ENCODE measurements around the gene GPR176.

The GPR176 gene, protein sequence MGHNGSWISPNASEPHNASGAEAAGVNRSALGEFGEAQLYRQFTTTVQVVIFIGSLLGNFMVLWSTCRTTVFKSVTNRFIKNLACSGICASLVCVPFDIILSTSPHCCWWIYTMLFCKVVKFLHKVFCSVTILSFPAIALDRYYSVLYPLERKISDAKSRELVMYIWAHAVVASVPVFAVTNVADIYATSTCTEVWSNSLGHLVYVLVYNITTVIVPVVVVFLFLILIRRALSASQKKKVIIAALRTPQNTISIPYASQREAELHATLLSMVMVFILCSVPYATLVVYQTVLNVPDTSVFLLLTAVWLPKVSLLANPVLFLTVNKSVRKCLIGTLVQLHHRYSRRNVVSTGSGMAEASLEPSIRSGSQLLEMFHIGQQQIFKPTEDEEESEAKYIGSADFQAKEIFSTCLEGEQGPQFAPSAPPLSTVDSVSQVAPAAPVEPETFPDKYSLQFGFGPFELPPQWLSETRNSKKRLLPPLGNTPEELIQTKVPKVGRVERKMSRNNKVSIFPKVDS
- 0 to 0.47 reads per million in 2 donors for total RNA-seq

DNA sequence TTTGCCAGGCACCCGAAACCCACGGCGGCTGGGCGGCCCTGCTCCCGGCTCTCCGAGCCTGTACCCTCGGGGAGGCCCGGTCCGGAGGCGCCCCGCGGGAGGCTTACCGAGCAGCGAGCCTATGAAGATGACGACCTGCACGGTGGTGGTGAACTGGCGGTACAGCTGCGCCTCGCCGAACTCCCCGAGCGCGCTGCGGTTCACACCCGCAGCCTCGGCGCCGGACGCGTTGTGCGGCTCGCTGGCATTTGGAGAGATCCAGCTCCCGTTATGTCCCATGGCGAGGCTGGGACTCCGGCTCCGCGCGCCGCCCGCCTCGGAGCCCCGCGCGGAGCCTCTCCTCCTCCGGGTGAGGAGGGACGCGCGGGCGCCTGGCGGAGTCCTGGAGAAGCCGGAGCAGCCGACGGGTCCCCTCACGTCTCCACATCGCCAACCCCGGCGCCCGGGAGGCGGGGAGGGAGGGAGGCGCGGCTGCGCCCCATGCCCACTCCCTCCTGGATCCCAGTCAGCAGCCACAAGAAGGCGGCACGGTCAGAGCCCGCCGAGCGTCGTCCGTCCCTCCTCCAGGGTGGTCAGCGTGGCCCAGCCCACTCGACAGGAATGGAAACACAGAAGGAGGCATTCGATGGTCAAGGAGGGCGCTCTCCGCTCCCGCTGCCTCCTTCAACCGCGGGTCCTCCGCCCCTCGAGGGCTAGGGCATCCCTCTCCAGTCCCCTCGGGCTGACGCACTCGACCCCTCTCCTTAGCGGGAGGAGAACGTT, at the start of gene GPR176:
Gene GPR176, minus strand, starts transcription at position 519 of the 762 bp plus-strand sequence. Its CDS starts 240 bp downstream, at position 279.
- peak in 3 of 5 experiments; percentile 13 to 54 (median 19) for DNase-seq

DNA sequence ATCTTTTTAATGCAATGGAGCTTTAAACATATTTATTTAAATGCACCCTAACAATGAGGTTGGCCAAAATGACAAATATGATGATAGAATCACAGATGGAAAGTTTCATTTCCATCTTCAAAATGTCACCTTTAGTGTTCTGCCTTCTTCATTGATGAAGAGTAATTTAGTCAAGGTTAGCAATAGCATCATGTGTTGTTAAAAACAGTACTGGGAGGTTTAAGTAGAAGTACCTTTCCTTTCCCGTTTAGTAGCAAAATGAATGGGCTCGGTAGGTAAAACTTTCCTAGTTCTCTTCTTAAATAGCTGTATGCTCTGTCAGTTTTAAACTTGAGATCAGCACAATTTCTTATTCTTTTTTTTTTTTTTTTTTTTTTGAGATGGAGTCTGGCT, 48.9 kb upstream of the GPR176 start:
- peak in 1 of 5 experiments; percentile 61 for DNase-seq

DNA sequence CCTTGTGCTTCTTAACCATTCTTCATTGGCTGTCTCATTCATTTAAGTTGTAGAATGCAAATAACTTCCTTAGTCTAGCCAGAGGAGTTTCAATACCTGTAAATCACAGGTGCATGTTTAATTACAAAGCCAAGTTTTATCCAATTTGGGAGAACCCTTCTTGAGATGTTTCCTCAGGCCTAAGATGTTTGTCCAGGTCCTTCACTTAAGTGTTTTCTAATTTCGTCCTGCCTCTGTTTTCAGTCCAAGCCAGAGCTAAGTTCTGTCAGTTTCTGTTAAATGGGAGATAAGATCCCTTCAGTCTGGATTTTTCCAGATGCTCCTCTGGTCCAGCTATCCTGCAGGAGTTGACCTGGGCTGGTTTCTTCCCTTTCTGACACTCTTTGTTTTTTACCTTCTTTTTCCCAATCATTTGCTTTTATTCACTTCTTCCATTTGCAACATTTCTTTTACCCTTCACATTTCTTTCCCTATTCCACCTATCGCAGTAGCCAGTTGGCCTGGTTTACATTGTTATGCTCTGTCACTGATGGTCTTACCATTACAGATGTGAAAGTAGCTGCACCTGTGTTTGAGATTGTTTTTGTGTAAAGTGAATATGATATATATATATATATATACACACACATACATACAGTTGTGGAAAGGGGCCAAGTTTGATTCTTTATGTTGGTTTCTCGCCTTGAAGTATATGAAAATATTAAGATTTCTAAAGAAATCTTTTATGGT, 48.4 kb upstream of the GPR176 start:
- no peak for DNase-seq

DNA sequence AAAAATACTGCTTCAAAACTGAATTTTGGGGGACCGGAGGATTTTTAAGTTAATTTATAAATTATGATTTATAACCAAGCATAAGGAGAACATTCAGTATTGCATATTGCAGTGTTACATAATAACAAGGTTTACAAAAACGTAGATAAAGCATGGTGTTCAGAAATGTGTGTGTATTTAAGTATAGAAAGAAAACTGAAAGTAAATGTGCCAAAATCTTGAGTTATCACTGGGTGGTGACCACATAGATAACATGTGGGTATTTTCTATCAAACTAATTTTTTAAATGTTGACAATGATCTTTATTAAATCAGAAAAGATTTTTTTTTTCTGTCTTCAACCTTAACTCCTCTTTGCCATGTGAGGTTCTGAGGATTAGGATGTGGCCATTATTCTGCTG, 46.5 kb upstream of the GPR176 start:
- DNase-seq, result peak in 1 of 5 experiments; percentile 48

DNA sequence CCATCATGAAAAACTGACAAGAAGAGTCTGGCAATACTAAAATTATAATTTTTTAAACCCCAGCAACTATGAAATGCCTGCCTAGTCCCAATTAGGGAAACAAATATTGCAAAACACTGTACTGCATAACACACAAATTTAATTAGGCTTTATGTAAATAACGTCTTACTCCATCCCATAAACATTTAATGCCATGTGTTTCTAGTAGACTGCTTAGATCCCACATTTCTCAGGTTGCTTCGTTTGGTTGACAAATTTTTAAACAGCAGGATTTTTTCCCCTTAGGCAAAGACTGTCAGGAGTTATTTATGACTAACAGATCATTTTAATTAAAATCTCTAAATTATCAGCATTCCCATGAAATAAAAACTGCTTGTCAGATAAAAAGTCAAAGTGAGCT, 43.7 kb upstream of the GPR176 start:
- no peak for DNase-seq

DNA sequence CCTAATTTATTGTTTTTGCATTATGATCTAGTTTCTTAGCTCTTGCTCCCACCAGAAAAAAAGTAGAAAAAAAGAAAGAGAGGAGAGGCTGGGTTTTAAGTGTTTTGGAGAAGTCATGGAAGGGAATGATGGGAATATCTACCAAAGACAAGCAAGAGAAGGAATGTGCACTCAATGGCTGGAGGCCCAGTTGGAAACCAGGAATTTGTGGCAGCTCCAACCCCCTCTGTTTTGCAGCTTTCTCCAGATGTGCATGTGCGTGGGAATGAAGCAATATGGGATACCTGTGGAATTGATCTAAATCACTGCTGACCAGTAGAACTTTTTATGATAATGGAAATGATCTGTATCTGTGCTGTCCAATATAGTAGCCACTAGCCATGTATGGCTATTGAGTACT, 41.0 kb upstream of the GPR176 start:
- no peak for DNase-seq

DNA sequence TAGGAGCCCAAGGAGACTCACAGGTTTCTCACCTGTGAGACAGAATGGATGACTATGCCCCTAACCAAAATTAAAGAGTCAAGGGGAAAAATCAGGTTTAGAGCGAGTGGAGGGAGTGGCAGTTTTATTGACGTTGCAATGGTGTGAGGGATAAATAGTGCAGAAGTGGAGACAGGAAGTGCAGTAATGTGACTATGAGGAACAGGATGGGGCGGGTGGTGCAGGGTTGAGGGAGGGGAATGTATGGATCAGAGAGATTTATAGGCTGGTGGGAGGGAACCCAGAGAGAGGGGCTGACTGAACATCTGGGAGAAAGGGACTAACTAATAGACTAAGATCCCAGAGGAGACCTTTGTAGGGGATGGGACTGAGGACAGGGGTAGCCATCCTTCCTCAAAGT, 40.3 kb upstream of the GPR176 start:
- DNase-seq, result no peak

DNA sequence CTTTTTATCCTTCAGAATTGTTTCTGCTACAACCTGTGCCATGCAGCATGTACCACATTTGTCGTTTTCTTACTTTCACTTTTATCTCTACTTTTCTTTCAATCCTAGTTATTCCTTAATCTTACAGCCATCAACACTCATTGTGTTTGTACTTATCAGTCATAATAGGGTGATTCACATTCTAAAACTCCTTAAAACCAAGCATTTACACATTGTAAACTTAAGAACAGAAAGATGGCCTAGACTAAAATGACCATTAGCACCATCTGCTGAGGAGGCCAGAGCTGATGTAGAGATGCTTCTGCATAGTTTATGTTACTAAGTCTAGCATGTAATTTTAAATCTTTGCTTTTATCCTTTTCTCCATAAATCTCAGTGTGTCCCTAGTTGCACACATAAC, 39.3 kb upstream of the GPR176 start:
- no peak for DNase-seq

DNA sequence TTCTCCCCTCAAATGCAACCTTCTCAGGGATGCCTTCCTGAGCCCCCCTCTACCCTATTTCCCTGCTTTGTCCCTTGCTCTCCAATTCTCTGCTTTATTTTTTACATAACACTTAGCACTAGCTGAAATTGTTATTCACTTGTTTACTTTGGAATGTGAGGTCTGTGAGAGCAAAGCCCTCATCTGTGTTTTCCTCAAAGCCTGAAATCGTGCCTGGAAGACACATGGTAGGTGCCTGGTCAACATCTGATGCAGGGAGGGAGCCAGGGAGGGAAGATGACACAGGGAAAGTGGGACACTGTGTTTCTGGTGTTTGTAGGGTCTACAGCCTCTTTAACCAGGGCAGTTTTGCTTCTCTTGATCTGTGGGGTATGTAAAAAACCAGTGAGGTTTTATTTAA, 37.4 kb upstream of the GPR176 start:
- DNase-seq, result no peak

DNA sequence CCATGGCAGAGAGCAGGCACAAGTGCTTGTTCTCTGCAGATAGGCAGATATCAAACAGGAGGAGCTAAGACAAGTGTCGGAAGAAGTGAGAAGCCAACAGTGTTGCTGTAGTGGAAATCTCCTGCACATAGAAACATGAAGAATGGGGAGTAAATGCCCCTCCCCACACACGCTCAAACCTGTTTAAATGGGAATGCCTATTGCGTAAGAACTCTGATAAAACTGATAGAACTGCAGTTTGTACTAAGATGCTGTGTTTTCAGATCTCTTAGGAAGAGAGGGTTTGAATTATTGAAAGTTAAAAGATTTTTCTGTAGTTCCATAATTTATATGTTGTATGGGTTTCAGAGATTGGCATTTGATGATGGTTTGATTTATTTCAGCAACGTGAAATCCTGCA, 33.5 kb upstream of the GPR176 start:
- no peak for DNase-seq

DNA sequence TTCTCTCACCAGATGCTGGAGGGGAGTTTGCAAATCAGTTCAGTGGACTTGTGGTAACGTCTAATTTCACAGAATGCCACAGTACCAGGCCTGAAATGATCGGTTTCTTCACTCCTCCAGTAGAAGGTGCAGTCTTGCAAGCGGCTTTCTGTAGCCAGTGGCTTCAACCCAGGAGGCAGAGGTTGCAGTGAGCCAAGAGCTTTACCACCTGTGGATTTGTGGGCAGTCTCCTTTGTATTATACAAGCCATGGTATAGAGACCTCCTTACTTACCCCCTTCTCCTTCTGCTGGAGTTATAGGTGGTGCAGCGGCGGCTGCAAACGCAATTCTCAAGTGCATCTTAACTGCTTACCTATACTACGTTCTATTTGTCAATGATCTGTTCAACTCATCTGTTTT, 31.5 kb upstream of the GPR176 start:
- DNase-seq, result peak in 1 of 5 experiments; percentile 59

DNA sequence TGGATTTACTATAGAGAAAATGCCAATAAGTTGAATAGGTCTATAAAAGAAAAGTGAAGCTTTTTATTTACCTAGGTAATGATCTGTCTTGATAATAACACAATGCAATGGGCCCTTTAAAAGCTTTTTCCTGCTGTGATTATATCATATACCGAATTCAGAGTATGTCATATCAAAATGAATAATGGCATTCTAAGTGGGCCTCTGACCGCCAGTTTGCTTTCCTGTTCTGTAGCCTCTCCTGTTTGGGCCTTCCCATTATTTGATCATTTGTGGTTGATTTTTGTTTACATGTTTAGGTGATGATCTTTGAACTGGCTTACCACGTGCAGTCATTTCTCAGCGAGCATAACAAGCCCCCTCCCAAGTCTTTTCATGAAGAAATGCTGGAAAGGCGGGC, 28.8 kb upstream of the GPR176 start:
- no peak for DNase-seq

DNA sequence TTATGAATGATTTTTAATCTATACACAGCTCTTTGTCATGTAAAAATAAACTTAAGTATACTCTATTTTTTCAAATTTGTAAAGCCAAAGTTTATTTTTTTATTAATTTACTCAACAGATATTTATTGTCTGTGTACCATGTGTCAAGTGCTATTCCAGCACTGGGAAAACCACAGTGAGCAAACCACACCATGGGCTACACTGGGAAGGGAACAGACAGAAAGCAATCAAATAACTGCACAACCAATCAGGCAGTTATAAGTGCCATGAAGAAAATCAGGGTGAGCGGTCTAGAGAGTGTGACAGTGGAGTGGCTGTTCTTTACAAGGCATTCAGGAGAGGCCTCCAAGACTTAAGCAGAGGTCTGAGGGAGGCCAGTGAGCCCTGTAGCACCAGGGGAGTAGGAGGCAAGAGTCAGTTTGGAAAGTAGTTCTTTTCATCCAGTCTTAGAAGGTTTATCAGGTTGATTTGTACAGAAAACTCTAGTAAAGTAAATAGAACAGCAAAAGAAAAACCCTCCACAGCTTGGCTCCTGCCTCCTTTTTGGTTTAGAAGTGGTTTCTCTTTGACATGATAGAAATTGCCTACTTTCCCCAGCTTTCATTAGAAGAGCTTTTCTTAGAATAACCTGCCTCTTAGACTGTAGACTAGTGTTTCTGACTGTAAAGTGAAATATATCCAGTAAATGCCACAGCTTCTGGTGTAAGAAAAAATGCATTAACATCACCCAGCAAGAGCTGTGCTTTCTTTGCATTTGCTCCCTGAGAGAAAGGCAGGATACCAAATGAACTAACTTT, 27.5 kb upstream of the GPR176 start:
- DNase-seq, result peak in 1 of 5 experiments; percentile 41

DNA sequence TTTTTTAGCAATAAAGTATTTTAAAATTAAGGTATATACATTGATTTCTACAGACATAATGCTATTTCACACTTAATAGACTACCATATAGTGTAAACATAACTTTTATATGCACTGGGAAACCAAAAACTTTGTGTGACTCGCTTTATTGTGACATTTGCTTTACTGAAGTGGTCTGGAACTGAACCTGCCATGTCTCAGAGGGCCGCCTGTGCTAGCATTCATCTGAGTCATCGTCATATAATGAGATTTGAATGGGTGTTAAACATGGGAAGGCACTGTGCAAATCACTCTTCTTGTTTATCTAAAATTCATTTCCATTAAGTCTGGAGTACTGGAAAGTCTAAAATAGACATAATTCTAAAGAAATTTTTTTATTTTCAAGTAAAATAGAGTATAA, 26.8 kb upstream of the GPR176 start:
- no peak for DNase-seq

DNA sequence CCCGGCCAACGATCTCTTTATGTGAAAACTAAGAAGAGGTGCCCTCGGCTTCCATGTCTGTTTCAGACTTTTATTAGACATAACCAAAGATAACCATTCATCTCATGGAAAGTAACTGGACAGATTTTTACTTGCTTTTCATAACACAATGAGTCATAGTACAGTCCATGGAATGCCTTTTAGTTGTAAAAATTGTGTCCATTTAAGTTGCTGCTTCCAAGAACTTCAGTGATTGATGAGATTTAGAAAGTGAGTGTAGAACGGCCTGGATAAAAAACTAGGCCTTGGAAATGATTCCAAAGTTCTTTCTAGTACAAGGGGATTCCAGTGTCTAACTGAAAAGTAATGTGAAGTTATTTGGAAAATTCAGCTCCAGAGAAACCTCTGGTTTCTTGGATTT, 24.7 kb upstream of the GPR176 start:
- no peak for DNase-seq

DNA sequence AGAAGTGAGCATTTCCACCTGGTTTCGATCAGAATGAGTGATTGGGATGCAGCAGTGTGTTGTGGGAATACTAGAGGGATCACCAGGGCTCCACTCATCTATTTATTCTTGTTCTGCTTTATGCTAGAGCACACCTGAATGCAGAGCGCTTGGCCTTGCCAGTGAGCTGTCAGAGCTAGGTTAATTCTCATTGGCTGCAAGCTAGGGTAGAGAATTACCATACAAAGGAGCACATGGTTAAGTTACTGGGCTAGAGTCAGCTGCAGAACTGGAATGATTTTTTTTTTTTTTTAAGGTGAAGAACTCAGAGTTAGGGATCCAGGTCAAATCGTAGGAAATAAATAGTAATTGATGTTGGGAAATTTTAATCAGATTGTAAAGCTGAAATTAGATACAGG, 22.7 kb upstream of the GPR176 start:
- DNase-seq, result no peak

DNA sequence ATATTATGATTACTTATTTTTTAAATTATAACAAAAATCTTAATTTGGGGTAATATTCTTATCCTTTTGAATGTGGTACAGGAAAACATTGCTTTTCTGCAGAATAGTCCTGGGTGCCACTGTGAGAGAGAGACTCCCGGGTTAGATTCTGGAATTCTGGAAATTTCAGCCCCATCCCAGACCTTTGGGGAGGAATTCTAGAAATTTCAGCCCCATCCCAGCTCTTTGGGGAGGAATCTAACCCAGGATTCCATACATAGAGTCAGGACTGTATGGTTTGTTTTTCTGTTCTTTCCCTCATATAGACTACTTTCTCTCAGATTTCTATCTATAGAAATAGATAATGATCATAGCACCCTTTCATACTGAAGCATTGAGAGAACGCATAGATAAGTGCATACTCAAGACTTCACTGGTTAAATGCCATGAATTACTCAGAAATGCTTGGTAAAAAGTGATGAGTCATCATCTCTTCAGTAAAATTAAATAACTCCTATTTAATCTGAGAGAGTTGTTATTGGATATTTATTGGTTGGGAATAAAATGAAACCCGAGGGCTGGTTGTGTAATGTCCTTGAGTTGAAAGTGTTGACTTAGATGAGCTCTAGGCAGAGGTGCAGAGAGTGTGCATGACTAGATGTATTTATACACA, 22.2 kb upstream of the GPR176 start:
- peak in 1 of 5 experiments; percentile 84 for DNase-seq

DNA sequence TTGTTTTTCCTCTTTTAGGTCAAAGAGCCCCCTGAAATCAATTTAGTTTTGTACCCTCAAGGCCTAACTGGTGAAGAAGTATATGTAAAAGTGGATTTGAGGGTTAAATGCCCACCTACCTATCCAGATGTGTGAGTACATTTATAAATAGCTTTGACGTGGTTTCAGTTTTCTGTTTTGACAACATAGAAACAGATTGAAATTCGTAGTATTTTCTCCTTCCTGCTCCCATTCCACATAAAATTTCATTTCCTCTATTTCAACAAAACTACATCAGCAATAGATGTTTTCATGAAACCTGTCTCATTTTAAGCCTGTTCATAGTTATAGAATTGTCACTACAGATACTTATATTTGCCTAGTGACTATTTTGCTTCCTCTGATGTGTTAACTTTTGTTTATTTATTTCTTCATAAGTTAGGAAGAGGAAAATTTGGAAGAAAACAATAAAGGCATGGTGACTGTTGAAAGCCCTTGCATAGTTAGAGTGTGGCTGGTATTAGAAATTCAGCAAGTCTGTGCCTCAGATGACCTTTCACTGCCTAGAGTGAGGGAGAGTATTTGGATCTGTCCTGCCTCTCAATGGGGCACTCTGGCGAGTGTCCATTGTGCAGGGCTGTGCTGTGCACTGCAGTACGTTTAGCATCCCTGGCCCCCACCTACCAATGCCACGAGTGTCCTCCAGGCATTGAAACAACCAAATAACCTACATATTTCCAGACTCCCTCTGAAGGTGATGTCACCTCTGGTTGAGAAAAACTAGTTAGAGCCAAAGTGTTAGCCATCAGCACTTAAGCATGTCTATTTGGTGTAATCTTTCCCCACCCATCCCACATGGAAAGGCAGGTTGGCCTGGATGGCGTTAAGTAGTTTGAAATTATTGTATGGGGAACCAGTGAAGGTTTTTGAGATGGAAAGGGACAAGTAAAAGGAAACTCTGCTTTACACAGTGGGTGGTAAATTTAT, 19.7 kb upstream of the GPR176 start:
- no peak for DNase-seq

DNA sequence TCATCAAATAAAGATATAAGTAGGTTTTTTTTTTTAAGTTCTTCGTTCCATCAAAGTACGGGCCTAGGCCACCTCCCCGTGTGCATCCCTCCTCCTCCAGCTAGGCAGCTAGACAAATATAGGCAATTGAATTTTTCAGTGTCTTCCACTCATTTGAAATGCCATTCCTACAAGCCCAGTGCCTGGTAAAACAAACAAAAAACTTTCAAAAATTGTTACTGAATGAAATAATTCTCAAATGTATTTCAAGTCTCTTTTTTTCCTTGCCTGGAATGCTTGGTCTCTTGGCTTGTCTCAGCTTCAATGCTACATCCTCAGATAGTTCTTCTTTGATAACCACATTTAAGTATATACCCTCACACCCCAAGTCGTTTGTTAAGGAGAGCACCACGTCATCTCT, 17.6 kb upstream of the GPR176 start:
- no peak for DNase-seq

DNA sequence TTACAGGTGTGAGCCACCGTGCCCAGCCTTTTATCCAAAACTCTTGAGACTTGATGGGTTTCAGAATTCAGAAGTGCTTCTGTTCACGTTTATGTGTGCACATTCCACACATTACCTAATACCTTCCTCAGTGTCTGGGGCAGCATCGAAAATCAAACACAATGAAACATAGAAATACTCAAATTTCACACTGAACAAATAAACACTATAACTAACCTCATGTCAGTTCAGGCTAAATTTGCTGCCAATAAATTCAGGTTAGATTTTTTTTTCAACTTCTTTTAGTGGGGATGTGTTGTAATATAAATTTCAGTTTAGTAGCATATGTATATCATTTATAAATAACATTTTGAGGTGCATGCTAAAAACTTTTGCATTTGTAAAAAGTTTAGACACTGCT, 16.6 kb upstream of the GPR176 start:
- DNase-seq, result no peak

DNA sequence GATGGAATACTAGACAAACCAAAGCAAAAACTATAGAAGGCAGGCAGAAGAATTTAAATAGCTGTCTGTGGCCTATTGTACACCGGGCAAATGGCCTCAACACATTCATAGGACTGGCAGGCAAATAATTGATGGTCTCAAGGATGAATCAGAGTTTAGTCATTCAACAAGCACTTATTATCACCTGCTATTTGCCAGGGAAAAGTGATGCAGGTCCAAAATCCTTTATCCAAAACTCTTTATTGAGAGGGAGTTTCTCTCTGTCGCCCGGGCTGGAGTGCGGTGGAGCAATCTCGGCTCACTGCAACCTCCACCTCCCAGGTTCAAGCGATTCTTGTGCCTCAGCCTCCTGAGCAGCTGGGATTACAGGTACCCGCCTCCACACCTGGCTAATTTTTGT, 16.1 kb upstream of the GPR176 start:
- no peak for DNase-seq

Measured in T-helper 2 cell (primary cell).